GM19397 (cell line): ENCODE measurements around the gene HS3ST3B1.

Source experiments
- ATAC-seq: cut with Tn5 transposase; IDR thresholded peaks from one replicate; pipeline ENCODE4 v1.9.1; 2021; ENCODE audit warnings: mild to moderate bottlenecking, moderate library complexity; ENCODE audit not compliant: unreplicated experiment

HS3ST3B1 gene

DNA sequence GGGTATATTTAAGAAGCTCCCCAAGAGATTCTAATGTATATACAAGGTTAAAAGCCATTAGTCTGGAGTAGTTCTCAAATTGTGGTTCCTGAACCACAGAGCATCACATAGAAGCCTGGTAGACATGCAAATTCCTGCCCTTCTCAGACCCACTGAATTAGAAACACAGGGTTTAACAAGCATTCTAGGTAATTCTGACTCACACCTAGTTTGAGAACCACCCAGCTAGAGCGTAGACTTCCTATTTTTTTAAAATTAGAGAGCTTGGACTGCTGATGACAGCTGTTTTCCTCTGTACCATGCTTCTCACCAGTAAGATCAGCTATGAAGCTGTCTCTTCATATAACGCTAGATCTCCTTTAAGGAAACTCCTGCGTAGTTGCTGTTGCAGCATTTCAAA, 50.6 kb downstream of the HS3ST3B1 start:
- ATAC-seq = peak; percentile 86

DNA sequence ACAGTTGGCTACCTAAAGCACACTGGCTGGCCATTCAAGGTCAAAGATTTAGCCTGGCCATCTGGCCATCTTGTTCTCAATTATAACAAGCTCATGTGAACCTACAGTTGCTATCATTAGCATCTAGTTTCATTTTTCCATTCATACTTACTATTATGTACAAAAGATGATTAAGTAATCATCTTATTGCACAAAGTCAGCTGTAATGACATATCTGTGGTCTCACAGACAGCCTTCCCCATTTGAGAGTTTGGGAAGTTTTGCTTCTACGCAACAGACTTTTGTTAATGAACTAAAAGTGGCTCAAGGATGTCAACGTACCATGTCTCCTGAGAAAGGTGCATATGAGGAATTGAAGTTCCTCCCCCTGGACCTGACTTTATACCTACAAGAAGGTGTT, 51.3 kb downstream of the HS3ST3B1 start:
- no peak for ATAC-seq

DNA sequence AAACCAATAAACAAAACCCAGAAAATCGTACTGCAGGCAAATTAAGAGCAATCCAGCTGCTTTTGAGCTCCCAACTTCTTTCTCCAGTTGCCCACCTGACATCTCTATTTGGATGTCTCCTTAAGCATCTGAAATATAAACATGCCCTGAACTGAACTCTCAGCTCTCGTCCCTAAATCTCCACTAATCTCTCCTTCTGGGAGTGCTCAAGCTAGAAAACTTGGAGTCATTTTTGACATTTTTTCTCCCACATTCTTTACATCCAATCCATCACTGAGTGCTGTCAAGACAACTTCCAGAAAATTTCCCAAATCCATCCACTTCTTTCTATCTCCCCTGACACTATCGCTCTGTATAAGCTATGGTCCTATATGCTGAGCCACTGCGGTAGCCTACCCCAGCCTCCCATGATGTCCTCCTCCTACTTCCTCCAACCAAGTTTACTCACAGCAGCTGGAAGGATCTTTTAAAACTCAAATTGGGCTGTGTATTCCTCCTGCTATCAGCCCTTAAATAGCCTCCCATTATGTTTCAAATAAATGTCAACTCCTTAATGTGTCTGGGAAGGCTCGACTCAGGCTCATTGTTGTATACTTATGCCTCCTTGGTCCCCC, 53.1 kb downstream of the HS3ST3B1 start:
- ATAC-seq = no peak

DNA sequence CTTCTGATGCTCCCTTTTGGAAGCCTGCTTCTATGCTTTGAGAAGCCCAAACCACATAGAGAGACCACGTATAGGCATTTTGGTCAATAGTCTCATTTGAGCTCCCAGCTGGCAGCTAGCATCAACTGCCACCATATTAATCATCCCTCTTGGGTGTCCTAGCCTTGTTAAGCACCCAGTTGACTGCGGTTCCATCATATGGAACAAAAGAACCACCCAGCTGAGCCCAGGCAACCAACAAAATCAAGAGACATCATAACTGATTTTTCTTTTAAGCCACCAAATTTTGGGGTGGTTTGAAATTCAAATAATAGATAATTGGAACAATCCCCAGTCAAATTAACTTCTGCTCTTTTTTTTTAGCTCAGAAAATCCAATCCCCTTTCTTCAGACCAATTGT, 53.9 kb downstream of the HS3ST3B1 start:
- ATAC-seq = no peak

DNA sequence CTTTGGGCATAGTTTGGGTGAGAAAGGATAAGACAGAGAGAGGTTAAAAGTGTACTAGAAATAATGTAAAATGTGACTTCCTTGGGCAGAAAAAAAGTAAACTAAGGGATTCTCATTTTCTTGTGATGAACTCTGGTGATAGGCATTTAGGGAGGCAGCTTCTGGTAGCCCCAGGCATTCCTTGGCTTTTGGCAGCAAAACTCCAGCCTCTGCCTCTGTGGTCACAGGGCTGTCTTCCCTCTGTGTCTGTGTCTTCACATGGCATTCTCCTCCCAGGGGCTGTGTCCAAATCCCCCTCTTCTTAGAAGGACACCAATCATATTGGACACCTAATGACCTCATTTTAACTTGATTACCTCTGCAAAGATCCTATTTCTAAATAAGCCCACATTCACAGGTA, 54.7 kb downstream of the HS3ST3B1 start:
- no peak for ATAC-seq

DNA sequence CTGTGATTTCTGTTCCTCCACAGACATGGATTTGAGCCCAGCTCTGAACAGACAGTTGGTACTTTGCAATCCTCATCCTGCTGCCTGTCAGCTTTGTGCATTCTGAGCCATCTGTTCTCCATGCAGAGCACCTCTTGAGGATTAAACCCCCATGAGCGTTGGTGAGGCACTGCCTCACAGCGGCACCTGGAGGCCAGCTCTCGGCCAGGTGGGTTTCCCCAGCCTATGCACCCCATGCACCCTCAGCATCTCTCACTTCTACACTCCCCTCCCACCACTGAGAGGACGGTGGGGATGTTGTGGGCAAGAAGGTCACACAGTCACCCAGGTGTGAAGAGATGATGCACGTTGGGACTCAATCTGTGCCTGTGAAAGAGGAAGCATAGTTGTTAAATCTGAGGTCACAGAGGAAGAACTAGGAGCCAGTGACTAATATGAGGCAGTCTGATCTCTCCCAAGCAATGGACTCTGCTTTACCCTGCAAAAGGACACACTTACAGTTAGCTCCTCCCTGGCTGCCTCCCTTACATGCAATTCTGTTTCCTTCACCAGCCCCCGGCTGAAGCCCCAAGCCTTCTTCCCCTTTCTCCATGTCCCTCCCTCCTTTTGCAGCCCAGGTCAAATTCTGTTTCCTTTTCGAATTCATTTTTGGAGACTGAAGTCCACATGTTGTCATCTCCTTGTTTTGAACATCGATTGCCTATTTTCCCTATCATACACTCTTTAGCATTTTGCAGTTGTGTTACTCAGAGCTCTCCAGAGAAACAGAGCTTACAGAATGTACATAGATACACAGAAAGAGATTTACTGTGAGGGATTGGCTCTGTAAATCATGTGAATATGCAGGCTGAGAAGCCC, 58.5 kb downstream of the HS3ST3B1 start:
- peak; percentile 95 for ATAC-seq

DNA sequence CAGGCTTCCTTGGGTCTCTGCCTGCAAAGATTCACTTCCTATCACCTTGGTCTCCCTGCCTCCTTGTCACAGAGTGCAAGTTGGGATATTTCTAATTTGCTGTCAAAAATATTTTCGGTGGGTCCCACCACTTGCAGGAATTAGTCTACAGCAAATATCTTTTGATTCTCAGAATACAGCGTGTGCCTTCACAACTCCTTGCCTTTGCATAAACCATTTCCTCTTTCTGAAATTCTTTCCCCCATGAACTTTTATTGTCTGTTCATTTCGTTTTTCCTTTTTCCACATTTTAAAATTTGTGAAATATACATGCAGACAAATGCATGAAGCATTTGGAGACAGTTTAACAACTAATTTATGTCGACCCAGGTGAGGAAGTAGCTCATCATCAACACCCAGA, 60.0 kb downstream of the HS3ST3B1 start:
- no peak for ATAC-seq

DNA sequence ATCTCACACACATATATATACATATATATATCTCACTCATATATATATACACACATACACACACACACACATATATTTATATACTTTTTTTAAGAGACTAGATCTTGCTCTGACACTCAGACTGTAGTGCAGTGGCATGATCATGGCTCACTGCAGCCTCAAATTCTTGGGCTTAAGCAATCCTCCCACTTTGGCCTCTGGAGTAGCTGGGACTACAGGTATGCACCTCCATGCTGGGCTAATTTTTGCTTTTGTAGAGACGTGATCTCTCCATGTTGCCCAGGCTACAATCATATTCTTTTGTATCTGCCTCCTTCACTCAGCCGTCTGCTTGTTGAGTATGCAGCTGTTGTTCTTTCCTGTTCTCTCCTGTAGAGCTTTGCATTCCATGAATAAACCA, 60.6 kb downstream of the HS3ST3B1 start:
- no peak for ATAC-seq

DNA sequence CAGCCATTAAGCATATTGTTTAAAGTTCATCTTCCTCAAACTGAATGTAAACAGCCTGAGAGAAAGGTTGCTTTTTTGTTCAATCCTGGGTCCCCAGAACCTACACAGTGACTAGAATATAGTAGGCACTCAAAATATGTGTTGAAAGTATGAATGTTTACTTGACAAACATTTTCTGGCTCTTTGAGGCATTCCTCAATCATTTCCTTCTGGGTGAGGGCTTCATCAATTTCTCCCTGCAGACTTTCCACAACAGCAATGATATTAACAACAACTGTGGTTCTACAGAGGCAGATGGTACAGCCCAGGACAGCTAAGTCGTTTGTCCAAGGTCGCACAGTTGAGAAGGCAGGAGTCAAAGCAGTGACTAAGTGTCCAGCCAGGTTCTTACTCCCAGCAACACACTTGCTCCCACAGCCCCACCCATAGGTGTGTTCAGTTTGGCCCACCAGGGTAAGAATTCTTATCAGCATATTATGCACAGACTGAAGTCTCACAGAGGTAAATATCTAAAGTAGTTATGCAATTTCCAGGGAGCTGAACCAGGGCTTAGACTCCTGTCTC, 61.1 kb downstream of the HS3ST3B1 start:
- no peak for ATAC-seq

DNA sequence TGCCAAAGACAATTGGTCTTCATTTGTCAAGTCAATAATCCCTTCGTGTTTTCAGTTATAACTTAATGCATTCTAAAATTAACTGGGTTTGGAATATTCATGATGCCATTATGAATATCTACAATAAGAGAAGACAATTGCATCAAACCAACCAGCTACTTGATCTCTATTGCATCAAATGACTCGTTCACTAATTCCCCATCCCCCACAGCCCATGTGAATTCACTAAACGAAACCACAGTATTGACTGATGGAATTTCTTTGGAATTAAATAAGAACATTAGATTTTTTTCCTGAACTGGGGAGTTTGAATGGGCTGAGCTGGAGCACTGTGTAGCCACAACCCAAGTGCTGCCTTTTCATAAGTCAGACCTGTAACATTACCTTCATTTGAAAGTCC, 65.3 kb downstream of the HS3ST3B1 start:
- ATAC-seq = no peak

DNA sequence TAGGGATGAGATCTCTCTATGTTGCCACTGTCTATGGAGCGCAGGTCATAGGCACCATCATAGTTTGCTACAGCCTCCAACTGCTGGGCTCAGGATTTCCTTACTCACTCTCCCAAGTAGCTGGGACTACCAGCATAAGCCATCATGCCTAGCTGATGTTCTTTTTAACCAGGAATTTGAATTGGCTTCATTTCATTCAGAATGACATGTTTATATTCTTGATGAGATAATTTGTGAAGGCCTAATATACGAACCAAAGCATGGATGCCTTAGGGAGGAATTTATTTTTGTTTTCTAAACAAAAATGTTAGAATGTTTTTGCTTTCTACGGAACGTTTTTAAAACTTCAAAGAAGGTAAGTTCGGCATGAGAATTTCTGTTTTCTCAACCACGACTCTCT, 71.6 kb downstream of the HS3ST3B1 start:
- no peak for ATAC-seq

DNA sequence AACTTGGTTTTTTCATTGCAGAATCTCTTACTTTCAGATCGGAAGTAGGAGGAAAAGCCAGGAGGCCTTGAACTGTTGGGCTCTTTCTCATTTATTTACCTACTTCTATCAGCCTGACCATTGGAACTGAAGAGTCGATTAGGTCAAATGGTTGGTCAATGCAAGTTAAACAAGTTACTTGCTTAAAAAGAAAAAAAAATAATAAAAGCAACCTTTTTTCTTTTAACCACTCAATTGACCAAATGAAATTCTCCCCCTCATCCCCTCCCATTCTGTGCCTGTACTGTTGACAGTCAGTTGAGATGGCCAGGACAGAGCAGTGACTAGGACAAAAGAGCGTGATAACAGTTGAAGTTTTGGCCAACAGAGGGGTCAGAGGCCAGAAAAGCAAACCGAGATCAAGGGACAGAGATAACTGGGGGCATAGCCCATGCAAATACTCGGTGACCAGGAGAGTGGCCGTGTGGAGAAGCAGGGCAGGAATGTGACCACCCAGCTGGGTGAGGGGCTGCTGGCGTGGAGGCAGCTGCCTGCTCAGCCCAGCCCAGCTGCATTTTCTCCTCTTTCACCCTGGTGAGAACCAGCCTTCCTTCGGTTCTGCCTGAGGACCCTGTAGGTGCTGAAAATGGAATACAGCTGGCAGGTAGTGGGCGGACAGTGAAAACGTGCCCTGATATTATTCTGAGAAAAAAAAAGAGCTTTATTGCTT, 72.2 kb downstream of the HS3ST3B1 start:
- no peak for ATAC-seq

DNA sequence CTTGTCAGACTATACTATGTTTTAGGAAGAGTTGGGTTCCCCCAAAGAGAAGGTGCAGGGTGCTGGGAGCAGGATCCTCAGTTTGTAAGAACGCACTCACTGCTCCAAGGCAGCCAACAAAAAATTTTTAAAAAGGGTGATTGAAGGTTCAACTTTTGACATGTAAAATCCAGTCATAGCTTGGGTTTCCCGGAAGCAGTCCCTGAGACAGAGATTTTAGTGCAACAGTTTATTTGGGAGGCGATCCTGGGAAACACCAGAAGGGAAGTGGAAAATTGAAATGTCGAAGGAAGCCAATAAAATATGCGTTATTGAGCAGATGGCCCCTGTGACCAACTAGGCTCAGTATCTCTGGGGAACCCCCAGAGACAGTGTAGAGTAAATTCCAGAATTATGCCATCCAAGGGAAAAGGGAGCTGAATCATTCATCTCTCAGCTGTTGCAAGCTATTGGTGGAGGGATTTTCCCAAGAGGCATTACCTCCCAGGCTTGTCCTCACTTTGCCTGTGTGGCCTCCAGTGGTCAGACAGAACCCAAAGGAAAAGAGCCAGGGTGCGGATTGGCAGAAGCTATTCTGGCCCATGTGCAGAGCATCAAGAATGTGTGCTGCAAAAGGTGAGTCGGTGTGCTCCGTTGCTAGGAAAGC, 72.9 kb downstream of the HS3ST3B1 start:
- no peak for ATAC-seq

DNA sequence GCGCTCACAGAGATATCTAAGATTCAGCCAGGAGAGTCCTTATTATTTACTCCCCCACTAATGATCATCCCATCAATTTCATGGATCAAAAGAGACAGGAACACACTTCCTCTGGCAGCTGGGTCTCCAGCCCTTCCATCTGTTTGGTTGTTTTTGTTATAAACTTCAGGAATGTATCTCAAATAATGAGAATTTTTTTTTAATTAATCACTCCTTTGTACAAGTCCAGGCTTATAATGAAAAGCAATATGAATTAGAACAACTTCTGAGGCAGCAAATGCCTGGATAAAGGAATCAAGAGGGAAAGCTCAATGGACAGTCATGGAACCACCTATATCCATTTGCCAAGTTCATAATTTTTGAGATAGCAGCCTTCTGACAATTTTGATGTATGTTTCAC, 73.4 kb downstream of the HS3ST3B1 start:
- no peak for ATAC-seq

DNA sequence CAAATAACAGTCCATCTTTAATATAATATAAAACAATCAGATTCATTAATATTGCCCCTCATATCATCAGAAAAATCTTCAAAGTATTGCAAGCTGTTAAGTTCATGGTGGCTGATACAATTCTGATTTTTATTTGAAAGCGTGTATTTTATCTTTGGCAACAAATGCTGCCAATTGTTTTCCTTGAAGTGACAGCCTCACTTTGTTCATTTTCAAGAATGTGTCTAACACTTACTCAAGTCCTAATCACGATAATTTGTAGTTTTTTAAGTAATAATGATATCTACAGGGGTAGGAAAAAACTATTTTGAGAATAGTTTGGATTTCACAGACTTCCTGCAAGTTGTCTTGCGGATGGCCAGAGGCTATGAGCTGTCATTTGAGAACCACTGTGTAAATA, 75.8 kb downstream of the HS3ST3B1 start:
- ATAC-seq = no peak

DNA sequence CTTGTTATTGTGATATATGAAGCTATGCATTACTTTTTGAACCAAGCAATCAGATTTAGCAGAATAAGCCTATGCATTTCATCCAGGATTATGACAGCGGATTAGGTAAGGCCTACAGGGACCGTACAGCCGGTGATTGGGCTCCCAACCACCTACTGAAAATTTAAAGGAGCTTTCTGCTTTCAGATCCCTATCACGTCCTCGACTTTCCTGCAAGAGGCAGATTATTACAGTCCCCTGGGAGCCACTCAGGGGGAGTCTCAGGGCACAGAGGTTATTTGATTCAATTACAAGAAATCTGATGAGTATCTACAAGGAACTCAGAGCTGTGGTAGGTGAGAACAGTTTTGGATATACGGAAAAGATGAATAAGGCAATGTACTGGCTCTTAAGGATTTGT, 80.7 kb downstream of the HS3ST3B1 start:
- no peak for ATAC-seq

DNA sequence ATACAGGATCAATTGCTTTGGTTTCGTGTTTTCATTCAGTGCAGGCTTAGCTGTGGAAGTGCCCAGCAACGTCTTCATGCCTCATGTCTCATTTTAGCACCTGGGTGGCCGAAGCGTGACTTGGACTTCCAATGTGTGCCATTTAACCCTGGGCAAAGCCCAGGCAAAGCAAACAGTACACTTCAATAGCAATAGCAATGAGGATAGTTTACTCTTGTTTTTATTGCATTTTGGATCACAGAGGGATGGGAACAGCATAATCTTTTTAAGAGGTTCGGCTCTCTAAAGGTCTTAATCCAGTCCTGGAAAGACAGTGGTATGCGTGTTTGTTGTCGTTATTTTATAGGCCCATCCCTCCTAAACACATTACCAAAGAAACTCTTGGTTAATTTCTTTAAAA, 86.2 kb downstream of the HS3ST3B1 start:
- no peak for ATAC-seq

DNA sequence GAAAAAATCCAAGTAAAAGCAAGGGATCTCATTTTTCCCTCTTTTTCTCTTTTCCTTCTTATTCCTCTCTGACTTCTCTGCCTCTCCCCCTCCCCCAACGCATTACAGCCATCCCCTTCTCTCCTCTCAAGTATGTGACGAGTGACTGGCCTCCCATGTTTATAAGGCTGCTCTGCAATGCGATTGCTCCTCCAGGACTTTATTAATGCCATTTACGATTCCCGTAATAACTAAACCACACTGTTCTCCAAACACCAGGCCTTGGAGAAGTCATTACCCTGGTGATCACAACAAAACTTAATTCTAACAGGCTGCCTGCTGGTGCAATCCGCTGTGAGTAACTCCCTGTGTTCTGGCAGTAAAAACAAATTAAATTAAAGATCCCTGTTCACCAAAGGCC, 88.8 kb downstream of the HS3ST3B1 start:
- no peak for ATAC-seq

DNA sequence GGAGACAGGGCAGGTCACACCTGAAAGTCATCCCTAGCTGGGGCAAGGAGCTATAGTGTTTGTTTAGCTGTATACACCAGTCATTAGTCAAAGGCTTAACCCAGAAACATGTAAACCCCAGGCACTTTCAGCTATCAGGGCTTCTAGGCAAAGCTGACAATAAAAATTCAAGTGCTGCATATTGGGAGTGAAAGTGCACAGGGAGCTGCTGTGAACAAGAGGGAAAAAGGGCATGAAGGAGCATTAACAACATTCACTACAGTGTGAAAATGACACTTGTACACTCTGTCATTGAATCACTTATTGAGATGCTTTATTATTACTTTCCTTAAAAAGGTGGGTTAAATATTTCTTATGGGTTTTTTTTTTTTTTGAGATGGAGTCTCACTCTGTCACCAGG, 92.8 kb downstream of the HS3ST3B1 start:
- no peak for ATAC-seq

DNA sequence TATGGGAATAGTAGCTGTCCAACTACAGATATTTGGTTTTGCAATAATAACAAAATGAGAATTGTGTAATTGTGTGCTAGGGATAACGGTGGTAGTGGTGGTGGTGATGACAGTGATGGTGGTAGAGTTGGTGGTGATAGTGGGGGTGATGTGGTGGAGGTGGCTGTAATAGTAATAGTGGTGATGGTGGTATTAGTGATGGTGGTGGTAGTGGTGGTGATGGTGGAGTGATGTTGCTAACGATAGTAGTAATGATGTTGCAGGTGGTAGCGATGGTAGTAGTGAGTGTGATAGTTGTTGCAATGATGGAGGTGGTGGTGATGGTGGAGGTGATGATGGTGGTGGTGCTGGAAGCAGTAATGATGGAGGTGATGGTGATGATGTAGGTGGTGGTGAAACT, 94.4 kb downstream of the HS3ST3B1 start:
- ATAC-seq = no peak

DNA sequence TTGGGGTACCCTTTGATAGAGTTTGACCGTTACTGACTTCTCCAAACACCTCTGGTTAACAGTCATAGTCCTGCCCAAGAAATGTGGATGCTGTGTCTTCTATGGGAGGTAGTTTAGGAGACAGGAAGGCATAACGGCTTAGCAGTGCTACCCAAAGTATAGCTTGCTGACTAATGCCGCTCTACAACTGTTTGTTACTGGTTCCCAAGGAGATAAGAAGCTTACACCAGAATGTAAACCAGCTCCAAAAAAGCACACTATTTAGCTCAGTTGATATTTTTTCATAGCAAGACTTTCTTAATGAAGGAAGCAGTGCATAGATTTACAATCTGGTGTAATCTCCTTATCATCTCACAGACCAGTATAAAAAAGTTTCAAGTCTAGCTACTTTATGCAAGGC, 95.7 kb downstream of the HS3ST3B1 start:
- no peak for ATAC-seq
